GM19193 (cell line): ENCODE results near the gene KDM6B.

Source experiments
- POLR2A ChIP-seq: IDR thresholded peaks from 4 replicates; pipeline ENCODE4 v1.6.1; 2011; ENCODE audit not compliant: insufficient read depth, insufficient read length; ENCODE audit errors: extremely low read depth

Gene KDM6B

DNA sequence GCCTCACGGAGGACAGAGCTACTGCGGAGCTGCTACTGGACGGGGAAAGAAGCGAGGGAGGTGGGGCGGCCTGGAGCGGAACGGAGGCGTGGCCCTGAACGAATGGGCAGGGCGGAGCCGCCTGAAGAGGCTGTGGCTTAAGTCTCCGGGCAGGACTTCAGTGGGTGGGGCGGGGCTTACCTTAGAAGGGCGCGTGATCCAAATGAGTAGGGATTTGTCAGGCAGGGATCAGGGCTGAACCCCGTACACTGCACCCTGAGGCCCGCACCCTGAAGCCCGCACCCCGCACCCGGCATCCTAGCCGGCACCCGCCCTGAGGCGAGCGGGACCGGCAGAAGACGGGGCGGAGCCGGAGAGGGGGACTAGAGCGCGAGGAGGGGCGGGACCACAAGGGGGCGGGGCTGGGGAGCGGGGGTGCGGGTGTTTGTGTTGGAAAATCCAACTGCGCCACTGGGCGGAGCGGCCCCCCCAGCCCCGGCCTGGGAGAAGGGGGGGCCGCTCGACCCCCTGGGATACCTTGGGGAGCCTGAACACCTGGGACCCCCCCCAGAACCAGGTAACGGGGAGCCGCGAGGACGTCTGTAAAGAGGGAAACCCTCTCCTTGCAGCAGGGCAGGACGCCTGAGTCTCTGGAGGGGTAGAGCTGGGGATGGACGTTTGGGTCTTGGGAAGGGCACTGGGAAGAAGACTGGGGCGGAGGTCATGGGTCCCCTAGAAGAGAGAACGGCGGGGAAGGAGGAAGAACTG lies at the start of gene KDM6B:
Gene KDM6B (plus strand): TSS at position 423 of the 747 bp plus-strand sequence. CDS start 11,338 bp downstream, outside the sequence.
- no peak for TF ChIP-seq POLR2A

DNA sequence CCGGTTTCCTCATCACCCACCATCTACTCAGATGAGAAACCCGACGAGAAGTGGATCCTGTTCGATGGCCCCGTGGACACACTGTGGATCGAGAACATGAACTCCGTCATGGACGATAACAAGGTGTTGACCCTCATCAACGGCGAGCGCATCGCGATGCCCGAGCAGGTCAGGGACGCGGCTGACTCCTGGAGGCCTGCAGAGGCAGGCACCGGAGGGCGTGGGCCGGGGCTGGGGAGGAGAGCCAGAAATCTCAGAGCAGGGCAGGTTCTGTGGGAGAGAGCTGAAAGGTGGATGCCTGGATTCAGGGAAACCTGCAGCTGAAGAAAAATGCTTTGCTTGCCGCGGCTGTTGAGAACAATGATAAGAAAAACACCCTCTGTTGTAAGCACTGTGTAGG lies 47.2 kb upstream of the KDM6B start:
- no peak for TF ChIP-seq POLR2A

- TF ChIP-seq POLR2A, result no peak
Measured at GRCh38 chr17:7789131-7789530, 44.9 kb upstream of the KDM6B start.

DNA sequence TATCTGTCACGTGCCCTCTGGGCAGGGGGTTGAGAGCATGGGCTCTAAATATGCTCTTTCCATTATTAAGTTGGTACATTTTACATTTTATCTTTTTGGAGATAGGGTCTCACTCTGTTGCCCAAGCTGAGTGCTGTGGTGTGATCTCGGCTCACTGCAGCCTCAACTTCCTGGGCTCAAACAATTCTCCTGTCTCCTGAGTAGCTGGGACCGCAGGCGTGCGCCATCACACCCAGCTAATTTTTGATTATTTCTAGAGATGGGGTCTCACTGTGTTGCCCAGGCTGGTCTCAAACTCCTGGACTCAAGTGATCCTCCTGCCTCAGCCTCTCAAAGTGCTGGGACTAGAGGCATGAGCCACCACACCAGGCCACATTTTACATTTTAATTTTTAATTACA lies 43.9 kb upstream of the KDM6B start:
- no peak for TF ChIP-seq POLR2A

GRCh38 chr17:7792611-7793010 lies 41.4 kb upstream of the KDM6B start:
- TF ChIP-seq POLR2A, result no peak

GRCh38 chr17:7794075-7794663 lies 39.8 kb upstream of the KDM6B start:
- no peak for TF ChIP-seq POLR2A

GRCh38 chr17:7797976-7798375 lies 36.0 kb upstream of the KDM6B start:
- no peak for TF ChIP-seq POLR2A

- TF ChIP-seq POLR2A, result no peak
Measured at GRCh38 chr17:7798839-7799238, 35.2 kb upstream of the KDM6B start.

DNA sequence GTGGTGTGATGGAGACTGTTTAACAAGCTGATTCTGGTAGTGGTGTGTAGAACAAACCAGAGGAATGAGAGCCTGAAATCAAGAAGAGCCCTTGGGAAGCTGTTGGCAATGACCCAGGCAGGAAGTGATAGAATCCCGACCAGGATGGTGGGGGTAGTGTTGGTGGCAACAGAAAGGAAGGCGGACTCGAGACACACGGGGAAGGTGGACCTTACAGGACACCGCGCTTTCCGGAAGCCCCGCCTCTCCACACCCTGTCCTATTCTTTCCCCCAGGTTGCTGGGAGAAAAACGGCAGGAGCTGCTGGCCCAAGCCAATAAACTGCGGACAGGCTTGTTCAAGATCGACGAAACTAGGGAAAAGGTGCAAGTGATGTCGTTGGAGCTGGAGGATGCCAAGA lies 30.0 kb upstream of the KDM6B start:
- TF ChIP-seq POLR2A, result no peak

DNA sequence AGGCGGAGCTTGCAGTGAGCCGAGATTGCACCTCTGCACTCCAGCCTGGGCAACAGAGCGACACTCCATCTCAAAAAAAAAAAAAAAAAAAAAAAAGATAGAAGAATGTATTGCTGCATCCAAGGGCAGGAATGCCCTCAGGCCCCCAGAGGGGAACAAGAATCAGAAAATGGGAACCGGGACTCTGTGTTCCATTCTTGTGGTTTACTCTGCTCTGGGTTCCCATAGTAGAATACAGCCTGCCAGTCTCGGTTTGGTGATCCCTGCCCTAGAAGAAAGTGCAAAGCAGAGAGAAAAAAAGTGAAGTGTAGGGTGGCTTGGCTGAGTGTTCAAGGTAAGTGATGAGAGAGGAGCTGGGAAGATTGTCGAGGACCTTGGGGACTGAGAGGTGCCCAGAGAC lies 27.4 kb upstream of the KDM6B start:
- no peak for TF ChIP-seq POLR2A

- no peak for TF ChIP-seq POLR2A
Measured at GRCh38 chr17:7807206-7807605, 26.8 kb upstream of the KDM6B start.

DNA sequence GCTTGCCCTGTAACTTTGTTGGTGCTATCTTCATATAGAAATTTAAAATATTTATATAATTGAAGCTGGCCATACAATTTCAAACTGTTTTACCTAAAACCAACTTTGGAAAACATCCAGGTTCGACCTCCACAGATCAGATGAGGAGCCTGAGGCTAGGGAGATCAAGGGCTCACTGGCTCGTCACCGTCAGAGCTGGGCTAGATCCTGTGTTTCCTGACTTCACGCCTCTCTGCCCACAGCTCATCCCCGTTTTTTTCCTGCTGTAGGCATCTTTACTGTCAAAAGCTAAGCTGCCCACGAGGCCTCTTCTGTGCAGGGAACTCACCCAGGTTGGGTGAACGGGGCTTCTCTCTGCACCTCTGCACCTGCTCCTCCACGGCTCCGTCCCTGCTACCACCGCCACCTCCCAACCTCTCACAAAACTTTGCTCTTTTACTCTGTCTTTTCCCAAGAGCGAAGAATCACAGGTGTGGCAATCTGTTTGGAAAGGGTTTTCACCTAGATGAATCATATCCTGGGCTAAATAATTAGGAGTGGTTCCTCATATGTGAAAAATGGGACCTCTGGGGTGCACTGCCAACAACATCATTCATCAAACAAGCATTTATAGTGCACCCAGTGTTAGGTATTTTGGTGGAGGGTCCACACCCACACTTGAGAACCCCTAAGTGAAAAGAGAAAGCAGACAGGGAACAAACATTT lies 24.8 kb upstream of the KDM6B start:
- no peak for TF ChIP-seq POLR2A

DNA sequence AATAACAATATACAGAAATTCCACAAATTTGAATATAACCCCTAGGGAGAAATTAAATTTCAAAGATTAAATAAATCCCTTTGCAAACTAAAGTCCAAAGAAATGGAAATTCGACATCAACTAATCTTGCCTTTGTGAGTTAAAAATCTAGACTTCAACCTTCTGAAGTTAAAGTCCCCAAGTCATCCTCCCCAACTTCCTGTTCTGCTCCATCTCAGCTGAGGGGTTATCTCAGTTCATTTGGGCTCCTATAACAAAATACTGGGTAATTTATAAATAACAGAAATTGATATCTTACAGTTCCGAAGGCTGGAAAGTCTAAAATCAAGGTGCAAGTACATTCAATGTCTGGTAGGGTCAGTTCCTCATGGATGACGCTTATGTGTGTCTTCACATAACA lies 22.8 kb upstream of the KDM6B start:
- no peak for TF ChIP-seq POLR2A

DNA sequence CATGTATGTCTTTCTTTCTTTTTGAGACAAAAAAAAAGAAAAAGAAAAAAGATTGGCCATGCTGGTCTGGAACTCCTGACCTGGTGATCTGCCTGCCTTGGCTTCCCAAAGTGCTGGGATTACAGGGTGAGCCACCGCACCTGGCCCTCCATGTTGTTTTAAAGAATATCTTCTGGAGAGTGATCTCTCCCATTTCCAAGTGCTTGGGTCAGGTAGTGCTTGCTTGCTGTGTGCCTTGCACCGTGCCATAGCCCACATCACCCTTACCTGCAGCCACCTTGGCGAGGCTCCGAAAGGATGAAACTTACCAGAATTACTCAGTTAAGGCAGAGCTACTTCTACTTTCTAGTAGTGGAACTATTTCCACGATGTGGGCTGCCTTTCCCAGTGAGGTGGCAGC lies 19.0 kb upstream of the KDM6B start:
- TF ChIP-seq POLR2A, result no peak

- TF ChIP-seq POLR2A, result no peak
Measured at GRCh38 chr17:7816926-7817642, 16.9 kb upstream of the KDM6B start.
